ENCODE results near the gene YWHAH. TPM values are rescaled to one million over a fixed set of nuclear protein-coding genes. Genes with fewer than 3 reads are reported as not detected.
A peak's percentile ranks its signal among the peaks of the same experiment; 100 is the strongest.

YWHAH gene
- total and polyA plus RNA-seq, 9 of the 15 experiments (the other 6 are each of a cell fraction or from before 2014, with no cell fraction given): 32.0 to 177 (median 114) TPM

DNA sequence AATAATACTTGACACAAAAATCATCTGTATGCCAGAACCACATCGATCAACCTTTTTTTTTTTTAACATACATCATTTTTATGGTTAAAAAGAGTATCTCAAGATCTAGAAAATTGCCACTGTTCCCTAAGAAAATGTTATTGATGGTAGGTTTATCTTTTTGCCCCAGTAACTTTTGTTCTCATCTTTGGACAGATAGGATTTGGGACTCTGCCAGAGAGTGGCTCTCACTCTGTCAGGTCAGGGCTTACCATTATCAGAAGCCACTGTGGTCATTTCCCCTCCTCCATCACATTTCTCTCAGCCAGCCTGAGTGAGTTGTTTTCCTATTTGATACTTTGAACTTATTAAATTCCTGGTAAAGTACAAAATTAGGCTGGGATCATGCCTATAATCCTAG is 47.9 kb upstream of the YWHAH start (continued):
- TF ChIP-seq ZNF134 (CRISPR knock-in tag; conservative IDR thresholded peaks at IDR 0.05) (no peak), NFE2 (IDR thresholded peaks at IDR 0.05; ENCODE audit: low read depth) (no peak), CBFA2T2 (conservative IDR thresholded peaks at IDR 0.05) (peak; percentile 84), NONO (IDR thresholded peaks at IDR 0.05; ENCODE audit: low read depth in 2 of 2, low read length in 1 of 2) (no peak), TCF3 (CRISPR knock-in tag; IDR thresholded peaks at IDR 0.05) (peak; percentile 74), YY1 (IDR thresholded peaks at IDR 0.05; ENCODE audit: borderline replicate concordance in 1 of 3, control insufficient read depth in 1 of 3, extremely low read depth in 1 of 3, insufficient read depth in 3 of 3, insufficient read length in 1 of 3, insufficient replicate concordance in 2 of 3, low read depth in 1 of 3, low read length in 2 of 3) (no peak), HOMEZ (CRISPR knock-in tag; IDR thresholded peaks at IDR 0.05) (no peak), MECOM (CRISPR knock-in tag; IDR thresholded peaks at IDR 0.05) (peak; percentile 67; the same call in 1 of the 2 replicates), TCF7 (IDR thresholded peaks at IDR 0.05; ENCODE audit: borderline replicate concordance) (no peak), CREBBP (IDR thresholded peaks at IDR 0.05; ENCODE audit: low read depth, low read length) (no peak), PML (IDR thresholded peaks at IDR 0.05; ENCODE audit: low read length) (peak; percentile 50; the same call in 1 of the 2 replicates), CBFA2T3 (IDR thresholded peaks at IDR 0.05) (peak; percentile 91), MTA3 (IDR thresholded peaks at IDR 0.05; ENCODE audit: borderline replicate concordance) (peak; percentile 37; the same call in 1 of the 2 replicates), MAZ (CRISPR knock-in tag; conservative IDR thresholded peaks at IDR 0.05 in 1 of 2, IDR thresholded peaks at IDR 0.05 in 1 of 2) (no peak)
- TF ChIP-seq, protein P1, sequence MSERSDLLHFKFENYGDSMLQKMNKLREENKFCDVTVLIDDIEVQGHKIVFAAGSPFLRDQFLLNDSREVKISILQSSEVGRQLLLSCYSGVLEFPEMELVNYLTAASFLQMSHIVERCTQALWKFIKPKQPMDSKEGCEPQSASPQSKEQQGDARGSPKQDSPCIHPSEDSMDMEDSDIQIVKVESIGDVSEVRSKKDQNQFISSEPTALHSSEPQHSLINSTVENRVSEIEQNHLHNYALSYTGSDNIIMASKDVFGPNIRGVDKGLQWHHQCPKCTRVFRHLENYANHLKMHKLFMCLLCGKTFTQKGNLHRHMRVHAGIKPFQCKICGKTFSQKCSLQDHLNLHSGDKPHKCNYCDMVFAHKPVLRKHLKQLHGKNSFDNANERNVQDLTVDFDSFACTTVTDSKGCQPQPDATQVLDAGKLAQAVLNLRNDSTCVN (CRISPR knock-in tag; IDR thresholded peaks at IDR 0.05): no peak
- TF ChIP-seq, protein P2, sequence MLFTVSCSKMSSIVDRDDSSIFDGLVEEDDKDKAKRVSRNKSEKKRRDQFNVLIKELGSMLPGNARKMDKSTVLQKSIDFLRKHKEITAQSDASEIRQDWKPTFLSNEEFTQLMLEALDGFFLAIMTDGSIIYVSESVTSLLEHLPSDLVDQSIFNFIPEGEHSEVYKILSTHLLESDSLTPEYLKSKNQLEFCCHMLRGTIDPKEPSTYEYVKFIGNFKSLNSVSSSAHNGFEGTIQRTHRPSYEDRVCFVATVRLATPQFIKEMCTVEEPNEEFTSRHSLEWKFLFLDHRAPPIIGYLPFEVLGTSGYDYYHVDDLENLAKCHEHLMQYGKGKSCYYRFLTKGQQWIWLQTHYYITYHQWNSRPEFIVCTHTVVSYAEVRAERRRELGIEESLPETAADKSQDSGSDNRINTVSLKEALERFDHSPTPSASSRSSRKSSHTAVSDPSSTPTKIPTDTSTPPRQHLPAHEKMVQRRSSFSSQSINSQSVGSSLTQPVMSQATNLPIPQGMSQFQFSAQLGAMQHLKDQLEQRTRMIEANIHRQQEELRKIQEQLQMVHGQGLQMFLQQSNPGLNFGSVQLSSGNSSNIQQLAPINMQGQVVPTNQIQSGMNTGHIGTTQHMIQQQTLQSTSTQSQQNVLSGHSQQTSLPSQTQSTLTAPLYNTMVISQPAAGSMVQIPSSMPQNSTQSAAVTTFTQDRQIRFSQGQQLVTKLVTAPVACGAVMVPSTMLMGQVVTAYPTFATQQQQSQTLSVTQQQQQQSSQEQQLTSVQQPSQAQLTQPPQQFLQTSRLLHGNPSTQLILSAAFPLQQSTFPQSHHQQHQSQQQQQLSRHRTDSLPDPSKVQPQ (CRISPR knock-in tag; IDR thresholded peaks at IDR 0.05; ENCODE audit: borderline replicate concordance): no peak
- TF ChIP-seq, protein P3, sequence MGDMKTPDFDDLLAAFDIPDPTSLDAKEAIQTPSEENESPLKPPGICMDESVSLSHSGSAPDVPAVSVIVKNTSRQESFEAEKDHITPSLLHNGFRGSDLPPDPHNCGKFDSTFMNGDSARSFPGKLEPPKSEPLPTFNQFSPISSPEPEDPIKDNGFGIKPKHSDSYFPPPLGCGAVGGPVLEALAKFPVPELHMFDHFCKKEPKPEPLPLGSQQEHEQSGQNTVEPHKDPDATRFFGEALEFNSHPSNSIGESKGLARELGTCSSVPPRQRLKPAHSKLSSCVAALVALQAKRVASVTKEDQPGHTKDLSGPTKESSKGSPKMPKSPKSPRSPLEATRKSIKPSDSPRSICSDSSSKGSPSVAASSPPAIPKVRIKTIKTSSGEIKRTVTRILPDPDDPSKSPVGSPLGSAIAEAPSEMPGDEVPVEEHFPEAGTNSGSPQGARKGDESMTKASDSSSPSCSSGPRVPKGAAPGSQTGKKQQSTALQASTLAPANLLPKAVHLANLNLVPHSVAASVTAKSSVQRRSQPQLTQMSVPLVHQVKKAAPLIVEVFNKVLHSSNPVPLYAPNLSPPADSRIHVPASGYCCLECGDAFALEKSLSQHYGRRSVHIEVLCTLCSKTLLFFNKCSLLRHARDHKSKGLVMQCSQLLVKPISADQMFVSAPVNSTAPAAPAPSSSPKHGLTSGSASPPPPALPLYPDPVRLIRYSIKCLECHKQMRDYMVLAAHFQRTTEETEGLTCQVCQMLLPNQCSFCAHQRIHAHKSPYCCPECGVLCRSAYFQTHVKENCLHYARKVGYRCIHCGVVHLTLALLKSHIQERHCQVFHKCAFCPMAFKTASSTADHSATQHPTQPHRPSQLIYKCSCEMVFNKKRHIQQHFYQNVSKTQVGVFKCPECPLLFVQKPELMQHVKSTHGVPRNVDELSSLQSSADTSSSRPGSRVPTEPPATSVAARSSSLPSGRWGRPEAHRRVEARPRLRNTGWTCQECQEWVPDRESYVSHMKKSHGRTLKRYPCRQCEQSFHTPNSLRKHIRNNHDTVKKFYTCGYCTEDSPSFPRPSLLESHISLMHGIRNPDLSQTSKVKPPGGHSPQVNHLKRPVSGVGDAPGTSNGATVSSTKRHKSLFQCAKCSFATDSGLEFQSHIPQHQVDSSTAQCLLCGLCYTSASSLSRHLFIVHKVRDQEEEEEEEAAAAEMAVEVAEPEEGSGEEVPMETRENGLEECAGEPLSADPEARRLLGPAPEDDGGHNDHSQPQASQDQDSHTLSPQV (IDR thresholded peaks at IDR 0.05): peak; percentile 74
